Measurements from ENCODE around the gene IDE.

GRCh38 chr10:92502296-92502808 lies 71.5 kb downstream of the IDE start:
- TF ChIP-seq POLR2A (IDR thresholded peaks at IDR 0.05; ENCODE audit: low read depth, low read length) = no peak
- TF ChIP-seq, protein P1, sequence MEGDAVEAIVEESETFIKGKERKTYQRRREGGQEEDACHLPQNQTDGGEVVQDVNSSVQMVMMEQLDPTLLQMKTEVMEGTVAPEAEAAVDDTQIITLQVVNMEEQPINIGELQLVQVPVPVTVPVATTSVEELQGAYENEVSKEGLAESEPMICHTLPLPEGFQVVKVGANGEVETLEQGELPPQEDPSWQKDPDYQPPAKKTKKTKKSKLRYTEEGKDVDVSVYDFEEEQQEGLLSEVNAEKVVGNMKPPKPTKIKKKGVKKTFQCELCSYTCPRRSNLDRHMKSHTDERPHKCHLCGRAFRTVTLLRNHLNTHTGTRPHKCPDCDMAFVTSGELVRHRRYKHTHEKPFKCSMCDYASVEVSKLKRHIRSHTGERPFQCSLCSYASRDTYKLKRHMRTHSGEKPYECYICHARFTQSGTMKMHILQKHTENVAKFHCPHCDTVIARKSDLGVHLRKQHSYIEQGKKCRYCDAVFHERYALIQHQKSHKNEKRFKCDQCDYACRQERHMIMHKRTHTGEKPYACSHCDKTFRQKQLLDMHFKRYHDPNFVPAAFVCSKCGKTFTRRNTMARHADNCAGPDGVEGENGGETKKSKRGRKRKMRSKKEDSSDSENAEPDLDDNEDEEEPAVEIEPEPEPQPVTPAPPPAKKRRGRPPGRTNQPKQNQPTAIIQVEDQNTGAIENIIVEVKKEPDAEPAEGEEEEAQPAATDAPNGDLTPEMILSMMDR (IDR thresholded peaks at IDR 0.05; ENCODE audit: extremely low read depth in 1 of 2, insufficient read depth in 1 of 2, low read depth in 1 of 2, low read length in 2 of 2) = no peak
- TF ChIP-seq MAX (IDR thresholded peaks at IDR 0.05; ENCODE audit: insufficient read depth, insufficient read length) = no peak
- TF ChIP-seq POLR2AphosphoS5 (IDR thresholded peaks at IDR 0.05; ENCODE audit: insufficient read depth, low read depth, low read length) = no peak
- no peak for TF ChIP-seq EZH2 (IDR thresholded peaks at IDR 0.05; ENCODE audit: borderline replicate concordance, low read depth, low read length, severe bottlenecking)
- no peak for TF ChIP-seq JUN (IDR thresholded peaks at IDR 0.05; ENCODE audit: borderline replicate concordance, insufficient read depth, insufficient read length, low read depth)
- no peak for TF ChIP-seq GATA2 (IDR thresholded peaks at IDR 0.05; ENCODE audit: insufficient read depth, insufficient read length, low read depth, low read length)
- no peak for TF ChIP-seq MYC (IDR thresholded peaks at IDR 0.05; ENCODE audit: low read depth, low read length)
